ENCODE measurements around the gene POU4F1. TPM values are rescaled to one million over a fixed set of nuclear protein-coding genes. Genes with fewer than 3 reads are reported as not detected.

The POU4F1 gene
- total RNA-seq, 1 experiment from 2014 or later, result not detected

DNA sequence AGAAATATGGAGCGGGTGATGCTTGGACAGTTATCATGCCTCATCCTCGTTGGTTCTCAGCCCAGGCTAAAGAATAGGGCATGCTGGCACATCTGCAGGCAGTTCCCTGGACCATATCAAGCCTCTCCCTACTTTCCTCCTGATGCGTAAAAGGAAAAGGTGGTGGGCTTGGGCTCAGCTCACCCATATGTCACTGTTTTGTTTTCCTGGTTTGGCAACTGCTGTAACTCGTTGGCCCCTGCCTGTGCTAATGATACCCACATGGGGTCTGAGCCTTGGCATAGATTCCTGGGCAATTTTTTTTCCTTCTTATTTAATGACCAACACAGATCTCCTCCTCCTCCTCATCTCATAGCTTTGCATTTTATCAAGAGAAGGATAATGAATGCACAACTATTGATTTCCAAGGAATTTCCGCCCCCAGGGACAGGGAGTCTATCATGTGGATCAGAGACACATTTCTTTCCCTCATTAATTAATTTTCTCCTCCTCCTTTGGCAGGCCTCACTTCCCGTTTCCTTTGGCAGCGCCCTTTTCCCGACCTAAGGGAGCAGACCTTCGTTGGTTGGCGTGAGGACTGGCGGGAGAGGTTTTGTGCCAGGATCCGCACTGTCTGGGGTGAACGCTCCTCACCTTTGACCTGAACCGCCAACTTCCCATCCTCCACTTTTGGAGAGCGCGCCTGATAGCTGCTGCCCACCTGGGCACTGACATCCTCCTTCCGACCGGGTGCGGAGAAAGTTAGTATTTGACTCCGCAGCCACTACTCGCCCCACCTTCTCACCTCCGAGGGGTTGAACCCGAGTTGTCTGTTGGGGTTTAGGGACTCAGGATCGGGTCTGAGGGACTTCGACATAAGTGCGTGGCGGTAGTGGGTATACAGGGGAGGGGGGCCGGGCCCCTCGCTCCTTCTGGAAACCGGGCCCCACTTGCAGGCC, 3.4 kb upstream of the POU4F1 start:
- no peak for DNase-seq (ENCODE audit: low spot score)

DNA sequence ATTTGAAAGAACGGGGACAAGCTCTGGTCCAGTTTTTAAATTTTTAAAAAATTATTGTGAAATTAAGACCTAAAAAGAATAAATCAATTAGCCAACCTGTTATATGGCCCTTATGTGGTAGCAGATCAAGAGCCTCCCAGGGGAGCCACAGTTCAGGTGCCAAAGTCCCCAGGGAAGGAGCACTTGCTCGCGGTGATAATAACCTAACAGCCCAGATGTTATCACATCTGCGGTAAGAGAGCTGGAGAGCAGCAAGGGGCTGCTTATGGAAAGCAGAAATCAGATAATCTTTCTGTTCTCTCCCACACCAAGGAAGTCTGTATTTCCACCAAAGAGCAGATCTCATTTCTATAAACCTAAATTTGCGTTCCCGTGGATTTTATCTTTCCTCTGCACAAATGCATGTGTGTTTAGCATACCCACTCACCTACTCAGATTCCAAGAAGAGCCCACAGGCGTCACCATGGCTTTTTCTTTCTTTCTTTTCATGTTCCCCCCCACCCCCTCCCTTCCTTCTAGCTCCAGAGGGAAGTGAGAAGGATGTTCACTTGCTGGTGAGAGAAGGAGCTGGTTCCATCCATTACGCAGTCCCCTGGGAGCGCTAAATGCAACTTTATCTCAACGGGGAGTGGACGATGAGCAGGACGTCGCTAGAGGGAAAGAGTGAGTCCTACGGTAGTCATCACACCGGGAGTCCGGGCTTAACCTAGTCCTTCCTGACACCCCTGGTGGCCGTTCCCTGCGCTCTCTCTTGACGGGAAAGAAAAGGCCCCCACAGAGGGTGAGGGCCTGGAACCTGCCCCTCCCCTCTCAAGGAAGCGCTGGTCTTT, 1.6 kb upstream of the POU4F1 start:
- no peak for DNase-seq (ENCODE audit: low spot score)

DNA sequence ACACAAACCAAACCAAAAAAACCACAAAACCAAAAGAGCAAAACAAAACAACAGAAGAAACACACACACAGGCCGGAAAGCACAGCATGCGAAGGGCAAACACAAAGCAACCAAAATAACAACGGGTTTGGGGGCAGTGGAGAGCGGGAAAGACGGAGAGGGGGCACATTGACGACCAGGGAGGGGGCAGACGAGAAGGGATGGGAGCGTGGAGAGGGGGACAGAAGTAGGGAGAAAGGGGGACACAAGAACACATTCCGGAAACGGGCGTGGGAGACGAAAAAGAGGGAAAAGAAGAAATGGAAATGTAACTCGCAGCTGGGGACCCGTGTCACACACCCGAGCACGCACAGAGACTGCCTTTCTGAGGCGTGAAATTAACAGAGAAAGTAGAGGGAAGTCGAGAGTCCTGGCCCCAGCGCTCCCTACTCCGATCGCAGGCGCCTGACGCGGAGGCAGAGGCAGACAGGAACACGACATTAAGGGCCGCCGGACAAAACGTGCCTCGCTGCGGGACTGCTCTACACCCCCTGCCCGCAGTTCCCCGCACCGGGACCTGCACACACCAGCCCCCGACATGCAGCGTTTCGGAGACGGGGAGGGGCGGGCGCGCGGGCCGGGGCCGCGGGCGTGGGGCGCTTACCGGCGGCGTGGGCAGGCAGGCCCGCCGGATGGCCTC, 652 bp downstream of the POU4F1 start:
- DNase-seq (ENCODE audit: low spot score), result no peak

DNA sequence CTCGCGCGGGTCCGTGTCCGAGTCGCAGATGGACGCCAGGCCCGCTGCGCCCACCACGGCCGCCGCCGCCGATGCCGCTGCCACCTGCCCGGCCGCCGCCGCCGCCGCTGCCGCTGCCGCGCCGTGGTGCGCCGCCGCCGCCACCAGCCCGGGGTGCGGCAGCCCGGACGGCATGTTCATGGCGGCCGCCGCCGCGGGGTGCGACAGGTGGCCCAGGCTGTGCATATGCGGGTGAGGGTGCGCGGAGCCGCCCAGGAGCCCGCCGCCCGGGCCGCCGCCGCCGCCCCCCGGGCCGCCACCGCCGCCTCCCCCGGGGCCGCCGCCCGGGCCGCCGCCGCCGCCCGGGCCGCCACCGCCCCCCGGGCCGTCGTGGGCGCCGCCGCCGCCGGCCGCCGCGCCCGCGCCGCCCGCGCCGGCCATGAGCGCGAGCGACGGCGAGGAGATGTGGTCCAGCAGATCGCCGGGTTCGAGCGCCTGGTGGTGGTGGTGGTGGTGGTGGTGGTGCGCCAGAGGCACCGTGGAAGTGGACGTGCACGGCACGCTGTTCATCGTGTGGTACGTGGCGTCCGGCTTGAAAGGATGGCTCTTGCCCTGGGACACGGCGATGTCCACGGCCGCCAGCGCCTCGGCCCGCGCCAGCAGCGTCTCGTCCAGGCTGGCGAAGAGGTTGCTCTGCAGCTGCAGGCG, 1.3 kb downstream of the POU4F1 start:
- DNase-seq (ENCODE audit: low spot score), result no peak

DNA sequence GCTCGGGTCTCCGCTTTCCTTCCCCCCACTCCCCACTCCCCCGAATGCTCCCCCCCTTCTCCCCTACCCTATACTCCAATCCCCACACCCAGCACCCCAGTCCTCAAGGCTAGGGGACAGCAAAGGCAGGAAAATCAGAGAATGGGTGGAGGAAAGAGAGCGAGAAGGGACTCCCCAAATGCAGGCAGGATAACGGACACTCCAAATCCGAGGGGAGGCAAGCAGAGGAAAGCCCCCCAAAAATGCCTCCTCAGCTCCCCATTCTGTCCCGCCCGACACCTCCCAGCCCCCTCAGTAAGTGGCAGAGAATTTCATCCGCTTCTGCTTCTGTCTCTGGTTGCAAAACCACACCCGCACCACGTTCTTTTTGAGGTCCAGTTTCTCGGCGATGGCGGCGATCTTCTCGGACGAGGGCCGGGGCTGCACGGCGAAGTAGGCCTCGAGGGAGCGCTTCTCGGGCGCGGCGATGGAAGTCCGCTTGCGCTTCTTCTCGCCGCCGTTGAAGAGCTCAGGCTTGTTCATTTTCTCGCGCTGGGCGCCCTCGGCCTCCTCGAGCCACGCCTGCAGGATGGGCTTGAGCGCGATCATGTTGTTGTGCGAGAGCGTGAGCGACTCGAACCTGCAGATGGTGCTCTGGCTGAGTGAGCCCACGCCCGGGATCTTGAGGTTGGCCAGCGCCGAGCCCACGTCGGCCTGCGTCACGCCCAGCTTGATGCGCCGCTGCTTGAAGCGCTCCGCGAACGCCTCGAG, 2.1 kb downstream of the POU4F1 start:
- DNase-seq (ENCODE audit: low spot score), result no peak

DNA sequence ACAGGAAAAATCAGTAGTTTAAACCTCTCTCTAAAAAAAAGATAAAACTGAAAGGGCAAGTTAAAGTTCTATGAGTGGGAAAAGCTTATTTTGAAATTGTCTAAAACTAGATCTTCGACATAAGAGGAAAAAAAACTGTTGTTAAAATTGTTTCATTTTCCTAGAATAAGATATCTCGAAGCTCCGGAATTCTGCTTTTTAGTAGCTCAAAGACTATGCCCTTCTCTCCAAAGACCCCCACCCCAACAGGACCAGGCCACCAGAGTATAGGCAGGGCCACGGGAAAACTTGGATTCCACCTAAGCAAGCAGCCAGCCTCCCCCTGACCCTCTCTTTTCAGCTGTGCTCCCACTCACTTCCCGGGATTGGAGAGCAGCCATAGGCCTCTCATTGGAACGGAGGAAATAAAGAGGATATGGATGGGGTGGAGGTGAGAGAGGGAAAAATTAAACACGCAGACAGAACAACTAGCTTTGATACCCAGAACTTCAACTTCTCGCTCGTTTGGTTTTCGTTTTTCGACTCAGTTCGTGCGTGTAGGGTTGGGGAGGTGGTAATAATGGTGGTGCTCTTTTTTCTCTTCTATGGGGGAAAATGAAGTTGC, 3.0 kb downstream of the POU4F1 start:
- DNase-seq (ENCODE audit: low spot score), result no peak

DNA sequence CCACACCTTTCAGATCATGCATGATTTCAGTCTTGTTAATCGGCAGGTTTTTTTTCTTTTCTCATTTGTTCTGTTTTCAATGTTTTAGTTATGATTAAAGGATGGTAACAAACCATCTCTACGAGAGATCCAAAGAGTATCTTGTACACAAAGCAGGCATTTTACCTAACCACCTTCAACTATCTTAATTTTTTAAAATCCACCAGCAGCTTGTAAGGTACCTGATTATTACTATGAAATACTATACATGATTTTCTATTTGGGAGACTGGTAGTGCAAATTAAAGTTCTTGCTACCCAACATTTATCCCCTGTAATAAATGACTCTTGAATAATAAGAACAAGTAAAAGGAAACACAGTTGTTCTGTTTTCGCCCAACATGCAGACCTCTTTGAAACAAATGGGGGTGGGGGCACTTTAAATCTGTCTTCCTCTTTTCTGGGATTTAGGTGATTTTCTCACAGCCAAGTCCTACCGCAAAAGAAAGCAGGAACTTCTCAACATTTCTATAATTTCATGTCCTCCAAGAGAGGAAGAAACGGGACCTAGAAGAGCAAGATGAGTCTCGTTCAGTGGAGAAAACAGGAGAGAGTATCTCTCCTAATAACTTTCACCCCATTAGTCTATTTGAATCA, 3.6 kb downstream of the POU4F1 start:
- DNase-seq (ENCODE audit: low spot score), result no peak

DNA sequence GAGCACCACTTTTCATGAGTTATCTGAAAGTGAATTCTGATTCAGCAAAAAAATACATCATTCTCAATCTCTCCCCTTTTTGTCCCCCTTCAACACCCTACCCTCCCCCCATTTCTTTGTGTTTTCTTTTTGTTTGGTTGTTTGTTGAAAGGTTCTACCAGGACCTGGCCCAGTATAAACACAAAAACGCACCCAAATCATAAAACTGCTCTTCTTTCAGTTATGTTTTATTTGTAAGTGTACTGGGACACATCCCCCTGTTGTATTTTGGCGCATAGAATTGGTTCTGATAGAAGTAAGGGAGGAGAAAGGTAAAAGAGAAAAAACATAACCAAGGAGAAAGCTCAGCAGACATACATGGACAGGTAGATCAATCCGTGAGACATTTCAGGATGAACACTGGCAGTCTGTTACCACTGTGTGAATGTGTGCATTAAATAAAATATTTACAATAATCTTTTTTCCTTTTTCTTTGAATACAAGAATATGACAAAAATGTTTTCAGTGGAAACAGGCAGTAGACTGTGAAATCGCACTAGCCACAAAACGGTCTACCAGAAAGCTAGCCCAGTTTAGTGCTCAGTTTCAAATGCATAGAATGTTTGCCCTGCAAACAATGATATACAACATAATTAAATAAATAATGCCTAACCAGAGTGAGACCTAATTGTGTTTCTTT, 4.2 kb downstream of the POU4F1 start:
- DNase-seq (ENCODE audit: low spot score), result no peak

DNA sequence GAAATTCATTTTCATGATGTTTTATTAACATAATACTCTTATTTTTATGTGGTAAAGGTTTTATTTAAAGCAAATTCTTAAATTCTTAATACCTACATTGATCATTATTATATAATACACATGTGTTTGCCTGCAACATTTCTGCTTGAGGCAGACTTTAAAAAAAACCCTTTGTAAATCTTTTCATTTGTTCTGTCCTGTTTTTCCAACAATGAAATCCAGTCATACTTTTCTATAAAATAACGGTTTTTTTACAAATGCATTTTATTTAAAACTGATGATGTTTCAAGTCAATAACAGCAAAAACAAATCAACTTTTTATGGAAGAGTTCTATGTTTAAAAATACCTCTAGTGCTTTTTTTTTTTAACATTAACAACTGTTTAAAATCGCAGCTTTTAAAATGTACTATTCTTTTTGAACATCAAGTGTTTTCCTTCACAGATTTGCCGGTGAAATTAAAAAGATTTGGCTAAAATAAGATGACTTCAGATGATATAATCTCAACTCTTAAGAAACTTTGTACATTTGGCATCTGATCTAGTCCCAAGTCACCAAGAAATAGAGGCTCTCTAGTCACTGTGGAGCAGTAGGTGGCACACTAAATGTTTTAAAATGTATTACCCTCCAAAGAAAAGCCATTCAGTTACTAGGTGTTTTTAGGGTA, 5.1 kb downstream of the POU4F1 start:
- DNase-seq (ENCODE audit: low spot score), result no peak

DNA sequence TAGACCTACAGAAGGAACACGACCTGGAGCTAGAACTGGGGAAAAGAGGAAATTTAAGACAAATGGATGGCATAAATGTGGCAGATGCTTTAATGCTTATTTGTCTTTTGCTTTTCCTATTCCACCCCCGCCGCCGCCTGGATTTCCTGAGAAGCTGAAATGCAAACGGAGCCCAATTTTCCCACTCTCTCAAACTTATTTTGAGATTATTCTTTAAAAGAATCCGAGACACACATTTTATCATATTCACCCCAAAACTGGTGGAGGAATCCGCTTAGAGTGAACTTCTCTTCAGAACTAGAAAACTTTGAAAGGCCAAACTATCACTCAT, 5.8 kb downstream of the POU4F1 start:
- no peak for DNase-seq (ENCODE audit: low spot score)

DNA sequence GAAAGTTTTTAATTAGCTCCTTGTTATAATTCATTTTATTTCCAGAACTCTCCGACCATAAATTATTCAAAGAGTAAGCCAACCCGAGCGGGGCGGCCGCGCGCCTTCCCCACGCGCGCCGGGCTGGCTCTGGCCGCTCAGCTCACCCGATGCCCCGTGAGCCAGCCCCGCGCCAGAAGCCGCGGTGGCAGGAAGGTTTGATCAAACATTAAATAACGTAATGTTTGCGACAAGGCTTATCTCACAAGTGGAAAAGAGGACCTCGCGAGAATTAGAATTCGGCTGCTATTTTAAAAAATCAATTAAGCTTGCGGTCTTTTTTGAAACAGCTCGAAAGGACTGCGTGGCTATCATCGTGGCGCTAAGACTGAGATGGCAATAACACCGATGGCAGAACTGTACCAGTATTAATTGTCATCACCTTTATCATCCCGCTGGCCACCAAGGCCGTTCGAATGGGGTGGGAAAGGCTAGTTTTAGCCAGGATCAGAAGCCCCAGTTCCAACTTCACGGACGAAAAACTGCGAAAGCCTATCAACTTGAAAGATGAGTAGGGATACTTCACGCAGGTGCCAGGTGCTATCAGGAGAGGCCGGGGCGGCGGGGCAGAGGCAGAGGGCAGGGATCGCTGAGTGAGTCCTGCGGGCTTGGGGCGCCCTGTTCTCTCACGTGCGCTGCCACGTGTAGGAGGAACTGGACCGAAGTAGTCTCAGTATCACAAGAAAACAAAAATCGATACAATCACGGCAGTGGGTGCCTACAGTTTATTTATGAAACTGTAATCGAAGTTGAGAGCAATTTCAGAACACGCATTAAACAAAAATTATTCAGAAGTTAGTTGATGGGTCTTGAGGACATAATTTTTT, 6.4 kb downstream of the POU4F1 start:
- DNase-seq (ENCODE audit: low spot score), result no peak

DNA sequence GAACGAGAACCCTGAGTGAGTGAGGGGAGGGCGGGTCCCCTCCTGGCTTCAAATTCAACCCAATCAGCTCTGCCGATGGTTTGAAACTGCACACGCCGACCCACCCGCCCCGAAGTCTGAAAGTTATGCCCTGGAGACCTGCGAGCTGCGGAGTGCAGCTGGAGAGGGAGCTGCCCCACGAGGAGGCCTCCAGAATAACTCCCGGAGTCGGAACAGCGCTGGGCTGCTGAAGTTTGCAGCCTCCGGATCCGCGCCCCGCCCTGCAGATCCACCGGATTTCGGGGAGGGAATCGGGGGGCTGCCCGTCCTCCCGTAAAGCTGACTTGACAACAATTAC, 7.0 kb downstream of the POU4F1 start:
- no peak for DNase-seq (ENCODE audit: low spot score)

DNA sequence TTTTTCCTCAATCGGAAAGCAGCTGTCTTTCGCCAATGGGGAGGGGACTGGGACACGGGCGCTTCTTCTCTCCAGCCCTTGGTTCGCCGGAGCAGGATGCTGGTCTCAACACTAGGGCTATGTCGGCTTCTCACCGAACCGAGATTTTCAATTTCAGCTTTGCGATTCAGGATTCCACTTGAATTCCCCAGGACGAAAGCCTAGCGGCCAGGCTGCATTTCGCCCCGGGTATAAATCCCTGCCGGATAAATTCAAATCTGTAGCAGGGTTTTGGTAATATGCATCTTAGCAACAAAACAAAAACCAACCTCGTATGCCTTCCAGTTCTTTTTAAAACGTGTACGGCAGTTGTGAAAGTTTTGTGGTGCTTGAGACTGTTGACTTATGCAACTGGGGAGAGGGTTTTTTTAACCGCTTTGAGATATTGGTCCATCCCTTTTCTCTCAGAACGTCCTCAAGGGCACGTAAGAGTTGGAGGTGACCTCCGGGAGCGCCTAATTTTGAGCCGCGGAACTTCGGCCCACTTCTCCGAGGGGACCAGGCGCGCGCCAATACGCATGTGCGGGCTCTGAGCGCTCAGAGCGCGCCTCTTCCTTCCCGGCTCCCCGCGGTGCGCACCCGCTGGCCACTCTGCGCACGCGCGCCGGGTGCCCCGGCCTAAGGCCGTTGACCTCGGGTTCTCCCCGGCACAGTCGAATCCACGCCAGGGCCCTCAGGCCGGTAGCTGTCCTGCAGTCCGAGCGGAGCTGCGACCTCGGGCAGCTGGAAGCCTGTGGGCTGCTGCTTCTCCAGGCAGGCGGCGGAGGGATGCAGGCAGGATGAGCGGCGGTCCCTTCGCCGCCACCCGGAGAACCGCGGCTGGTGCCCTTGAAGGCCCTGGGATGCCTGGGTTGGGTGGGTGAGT, 7.6 kb downstream of the POU4F1 start:
- DNase-seq (ENCODE audit: low spot score), result no peak

DNA sequence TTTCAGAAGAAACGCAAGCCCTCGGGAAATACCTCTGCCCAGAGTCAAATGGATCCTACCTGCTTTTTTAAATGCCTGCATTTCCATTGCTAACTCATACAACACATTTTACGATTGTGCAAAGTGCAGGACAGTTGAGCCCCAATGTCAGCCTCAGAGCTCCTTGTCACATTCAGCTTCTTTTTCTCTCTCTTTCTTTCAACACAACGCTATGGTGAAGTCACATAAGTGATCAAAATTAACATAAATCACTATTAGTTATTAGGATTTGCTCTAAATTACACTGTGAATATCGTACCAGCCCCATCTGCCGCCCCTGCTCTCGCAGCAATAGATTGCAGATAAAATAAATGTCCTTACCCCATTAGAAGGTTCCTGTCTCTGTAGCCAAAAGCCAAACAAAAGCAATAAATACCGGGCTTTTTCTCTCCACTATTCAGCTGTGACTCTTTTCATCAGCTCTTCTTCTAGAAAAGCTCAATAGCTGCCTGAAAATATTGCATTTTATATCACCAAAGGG, 8.8 kb downstream of the POU4F1 start:
- no peak for DNase-seq (ENCODE audit: low spot score)

DNA sequence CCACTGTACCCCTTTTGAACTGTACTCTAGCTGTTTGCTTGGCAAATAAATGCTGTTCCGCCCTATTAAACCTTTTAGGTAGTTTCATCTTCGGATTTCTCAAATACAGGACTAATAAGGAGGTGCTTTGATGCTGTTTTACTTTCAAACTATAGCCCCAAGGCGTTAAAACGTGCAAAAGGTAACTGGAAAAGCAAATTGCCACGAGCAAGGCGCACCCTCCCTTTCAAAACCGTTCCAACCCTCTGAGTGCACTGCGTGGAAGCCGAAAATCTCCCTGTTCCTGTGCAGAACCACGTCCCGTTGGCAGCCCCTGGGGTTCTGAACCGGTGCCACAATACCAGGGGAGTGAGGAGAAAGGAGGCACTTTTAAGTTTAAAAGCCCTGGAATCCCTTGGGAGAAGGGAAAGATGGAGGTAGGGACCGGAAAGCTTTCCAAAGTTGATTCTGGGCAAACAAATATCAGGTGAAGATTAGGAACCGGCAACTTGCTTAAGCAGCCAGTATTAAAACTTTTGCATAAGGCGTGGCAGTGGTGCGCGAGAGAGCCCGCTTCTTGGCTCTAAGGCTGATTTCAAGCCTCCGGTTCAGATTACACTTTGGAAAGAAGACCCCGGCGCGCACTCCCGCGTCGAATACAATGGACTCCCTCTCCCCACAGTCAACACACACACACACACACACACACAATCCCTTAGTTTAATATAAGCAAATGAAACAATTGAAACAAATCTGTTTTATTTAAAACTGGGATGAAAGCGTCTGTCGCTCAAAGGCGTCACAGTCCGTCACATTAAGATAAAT, 9.5 kb downstream of the POU4F1 start:
- no peak for DNase-seq (ENCODE audit: low spot score)

DNA sequence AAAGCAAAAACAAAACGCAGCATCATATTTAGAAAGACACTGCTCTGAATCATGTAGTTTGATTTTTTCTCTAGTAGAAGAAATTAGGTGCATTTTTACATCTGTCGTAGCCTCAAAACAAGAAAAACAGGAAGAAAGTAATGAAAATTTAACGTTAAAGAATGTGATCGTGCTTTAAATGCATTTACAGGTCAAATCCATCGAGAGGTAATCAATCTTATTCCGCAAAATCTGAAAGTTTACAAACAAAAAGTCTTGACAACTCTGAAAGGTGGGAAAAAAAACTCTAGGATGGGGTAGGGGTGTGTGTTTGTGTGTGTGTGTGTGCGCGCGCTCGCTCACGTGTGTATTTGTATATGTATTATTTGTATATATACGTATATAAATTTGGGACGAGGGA, 10.2 kb downstream of the POU4F1 start:
- DNase-seq (ENCODE audit: low spot score), result no peak

Measured in H4 (cell line).